ENCODE data around the gene NAV3. TPM values are rescaled to one million over a fixed set of nuclear protein-coding genes. Genes with fewer than 3 reads are reported as not detected.

NAV3 gene
- total RNA-seq, 1 experiment from 2014 or later = 3.0 TPM

GRCh38 chr12:78167510-78167909 lies 336.8 kb downstream of the NAV3 start:
- no peak overlapping the region for H3T11ph ChIP-seq (ENCODE audit: low read length)
- H3K23me2 ChIP-seq (ENCODE audit: insufficient read length, low read depth, low read length, poor library complexity, severe bottlenecking) = no peaks in the 10 kb centered on the region
- Mint-ChIP-seq H3K9me3 (no peaks in the 10 kb centered on the region), H3K36me3 (ENCODE audit: insufficient read depth in 1 of 3, low read depth in 3 of 3) (no peaks in the 10 kb centered on the region), H3K4me3 (no peak overlapping the region), H3K4me1 (no peaks in the 10 kb centered on the region), H3K27me3 (ENCODE audit: low read depth) (no peaks in the 10 kb centered on the region), H3K27ac (no peak overlapping the region)
- H3K4me1 ChIP-seq (ENCODE audit: insufficient read depth, low read length) = no peaks in the 10 kb centered on the region
- no peak overlapping the region for H4K8ac ChIP-seq (replicated peaks; ENCODE audit: insufficient read length, low read depth, low read length)
- H4K20me1 ChIP-seq (ENCODE audit: control insufficient read depth, insufficient read depth, insufficient read length) = no peaks in the 10 kb centered on the region
- no peak overlapping the region for H2BK20ac ChIP-seq (ENCODE audit: low read depth, low read length, poor library complexity, severe bottlenecking)
- no peak overlapping the region for H2AK5ac ChIP-seq (ENCODE audit: insufficient read length, low read length)
- TF ChIP-seq CTCF (conservative IDR thresholded peaks at IDR 0.05) = no peak
- H2BK5ac ChIP-seq (ENCODE audit: insufficient read length, low read length) = no peak overlapping the region
- DNase-seq = no peak
- no peak overlapping the region for H4K5ac ChIP-seq (ENCODE audit: insufficient read length, low read depth, low read length)
- no peak overlapping the region for H3K4ac ChIP-seq (ENCODE audit: low read depth, low read length)
- no peak overlapping the region for H2BK15ac ChIP-seq (ENCODE audit: low read depth, low read length)
- no peaks in the 10 kb centered on the region for H3K79me2 ChIP-seq (ENCODE audit: insufficient read depth, low read length)
- no peaks in the 10 kb centered on the region for H3K79me1 ChIP-seq (ENCODE audit: insufficient read depth, low read depth, low read length, poor library complexity, severe bottlenecking)
- no peak overlapping the region for H2BK120ac ChIP-seq (ENCODE audit: low read depth, low read length, poor library complexity, severe bottlenecking)
- H3K23ac ChIP-seq (ENCODE audit: insufficient read length, low read depth, low read length) = no peak overlapping the region
- no peak overlapping the region for H3K9ac ChIP-seq (ENCODE audit: extremely low read depth, insufficient read length, low read length)
- no peak overlapping the region for H4K91ac ChIP-seq (ENCODE audit: insufficient read length, low read depth, low read length)
- H3K27ac ChIP-seq (ENCODE audit: insufficient read length, low read depth, low read length) = no peak overlapping the region
- H3K4me2 ChIP-seq (ENCODE audit: insufficient read depth, insufficient read length, low read length) = no peak overlapping the region
- no peak overlapping the region for H3K18ac ChIP-seq (ENCODE audit: insufficient read length, low read depth, low read length)
- H2AFZ ChIP-seq (ENCODE audit: low read length) = no peak overlapping the region
- no CpG with 5 or more reads among the region's 3 CpGs for WGBS (ENCODE audit: extremely low coverage, insufficient read length, low lambda C conversion rate)
- no peak overlapping the region for H3K14ac ChIP-seq (ENCODE audit: insufficient read depth, low read length)
- no peaks in the 10 kb centered on the region for H3K27me3 ChIP-seq (ENCODE audit: insufficient read depth, low read length)
- H2BK12ac ChIP-seq (ENCODE audit: insufficient read length, low read depth, low read length) = no peak overlapping the region
- no peak overlapping the region for H3K56ac ChIP-seq (ENCODE audit: insufficient read length, low read depth, low read length)
- no peaks in the 10 kb centered on the region for H3K9me3 ChIP-seq (ENCODE audit: control insufficient read depth, low read depth, low read length)
